Activated T-helper 17 cell treated with anti-CD3 and anti-CD28 coated beads, Interleukin-2, amount 50 U/mL, for 72 hours (primary cell): ENCODE measurements around the gene NPRL2. TPM values are rescaled to one million over a fixed set of nuclear protein-coding genes. Genes with fewer than 3 reads are reported as not detected.
A peak's percentile ranks its signal among the peaks of the same experiment; 100 is the strongest.

Experiments
- ATAC-seq: fragments of 150-1000 bp; cut with Tn5 transposase; replicated peaks from 2 replicates; pipeline ENCODE4 v1.10.0; 2021; ENCODE audit warnings: mild to moderate bottlenecking, moderate library complexity
- H3K27ac Mint-ChIP-seq: one replicate; pipeline ENCODE4 v1.8.0; 2022; ENCODE audit warnings: mixed read lengths
- H3K27me3 Mint-ChIP-seq: one replicate; pipeline ENCODE4 v1.8.0; 2022; ENCODE audit warnings: mixed read lengths
- H3K36me3 Mint-ChIP-seq: one replicate; pipeline ENCODE4 v1.8.0; 2022; ENCODE audit warnings: low read depth, mild to moderate bottlenecking, mixed read lengths
- H3K4me1 Mint-ChIP-seq: one replicate; pipeline ENCODE4 v1.8.0; 2022; ENCODE audit warnings: mixed read lengths
- H3K4me3 Mint-ChIP-seq: one replicate; pipeline ENCODE4 v1.8.0; 2022; ENCODE audit warnings: mild to moderate bottlenecking, mixed read lengths
- H3K9me3 Mint-ChIP-seq: one replicate; pipeline ENCODE4 v1.8.0; 2022; ENCODE audit warnings: mixed read lengths
- total RNA-seq, 2 donors: library from RNA; stranded (reverse); gene quantifications; one replicate each; pipeline ENCODE4 v1.2.3, GENCODE V29; 2022

NPRL2 gene
- total RNA-seq, 2 donors from 2014 or later = 50.2 to 96.5 TPM

GRCh38 chr3:50345586-50346234 is 4.9 kb downstream of the NPRL2 start, which contains the start of gene ZMYND10:
TSS of gene ZMYND10 (minus strand) at chr3:50345732. CDS start at chr3:50345579, 153 bp downstream.
- peaks cover 41% of the 10 kb centered on the region for H3K36me3 Mint-ChIP-seq
- no peaks in the 10 kb centered on the region for H3K27me3 Mint-ChIP-seq
- H3K27ac Mint-ChIP-seq = no peak within 1 kb of the TSS
- H3K4me1 Mint-ChIP-seq = peaks cover 20% of the 10 kb centered on the region
- ATAC-seq = peak; percentile 34
- H3K4me3 Mint-ChIP-seq = peak within 1 kb of the TSS; percentile 80
- no peaks in the 10 kb centered on the region for H3K9me3 Mint-ChIP-seq

GRCh38 chr3:50345008-50345407 is 5.6 kb downstream of the NPRL2 start:
- peaks cover 37% of the 10 kb centered on the region for H3K36me3 Mint-ChIP-seq
- H3K4me1 Mint-ChIP-seq = peaks cover 16% of the 10 kb centered on the region
- H3K9me3 Mint-ChIP-seq = no peaks in the 10 kb centered on the region
- no peak overlapping the region for H3K27ac Mint-ChIP-seq
- H3K4me3 Mint-ChIP-seq = peak overlapping the region; percentile 80
- ATAC-seq = no peak
- no peaks in the 10 kb centered on the region for H3K27me3 Mint-ChIP-seq

GRCh38 chr3:50342813-50343633 is 7.6 kb downstream of the NPRL2 start:
- no peak overlapping the region for H3K27ac Mint-ChIP-seq
- H3K4me1 Mint-ChIP-seq = peaks cover 19% of the 10 kb centered on the region
- no peaks in the 10 kb centered on the region for H3K27me3 Mint-ChIP-seq
- peaks cover 38% of the 10 kb centered on the region for H3K36me3 Mint-ChIP-seq
- no peak for ATAC-seq
- no peaks in the 10 kb centered on the region for H3K9me3 Mint-ChIP-seq
- no peak overlapping the region for H3K4me3 Mint-ChIP-seq

- no peak for ATAC-seq
- H3K36me3 Mint-ChIP-seq = peaks cover 38% of the 10 kb centered on the region
- H3K9me3 Mint-ChIP-seq = no peaks in the 10 kb centered on the region
- H3K4me3 Mint-ChIP-seq = peak overlapping the region; percentile 98
- H3K27me3 Mint-ChIP-seq = no peaks in the 10 kb centered on the region
- peaks cover 16% of the 10 kb centered on the region for H3K4me1 Mint-ChIP-seq
- H3K27ac Mint-ChIP-seq = no peak overlapping the region
Observed at GRCh38 chr3:50341996-50342650, 8.5 kb downstream of the NPRL2 start.

GRCh38 chr3:50341537-50341936 is 9.0 kb downstream of the NPRL2 start:
- Mint-ChIP-seq H3K4me3 (peak overlapping the region; percentile 98), H3K36me3 (peaks cover 38% of the 10 kb centered on the region), H3K27me3 (no peaks in the 10 kb centered on the region), H3K27ac (no peak overlapping the region), H3K4me1 (peaks cover 16% of the 10 kb centered on the region), H3K9me3 (no peaks in the 10 kb centered on the region)
- no peak for ATAC-seq

- ATAC-seq = peak; percentile 44
- peaks cover 46% of the 10 kb centered on the region for H3K36me3 Mint-ChIP-seq
- peak within 1 kb of the TSS; percentile 98 for H3K4me3 Mint-ChIP-seq
- H3K9me3 Mint-ChIP-seq = no peaks in the 10 kb centered on the region
- H3K4me1 Mint-ChIP-seq = peaks cover 11% of the 10 kb centered on the region
- H3K27ac Mint-ChIP-seq = peak within 1 kb of the TSS; percentile 93
- no peaks in the 10 kb centered on the region for H3K27me3 Mint-ChIP-seq
Observed at GRCh38 chr3:50340448-50341329, 9.9 kb downstream of the NPRL2 start, which contains the start of gene RASSF1. TSS of gene RASSF1 (minus strand) at chr3:50340836. CDS start at chr3:50340805, 31 bp downstream.

- no peaks in the 10 kb centered on the region for H3K9me3 Mint-ChIP-seq
- peak overlapping the region; percentile 93 for H3K27ac Mint-ChIP-seq
- peaks cover 52% of the 10 kb centered on the region for H3K36me3 Mint-ChIP-seq
- H3K4me3 Mint-ChIP-seq = peak overlapping the region; percentile 98
- H3K27me3 Mint-ChIP-seq = no peaks in the 10 kb centered on the region
- peaks cover 11% of the 10 kb centered on the region for H3K4me1 Mint-ChIP-seq
- no peak for ATAC-seq
Observed at GRCh38 chr3:50340147-50340447, 10.5 kb downstream of the NPRL2 start.

GRCh38 chr3:50339485-50340146 is 11.0 kb downstream of the NPRL2 start:
- H3K27ac Mint-ChIP-seq = peak overlapping the region; percentile 93

GRCh38 chr3:50338965-50339364 is 11.6 kb downstream of the NPRL2 start:
- peaks cover 63% of the 10 kb centered on the region for H3K36me3 Mint-ChIP-seq
- peak overlapping the region; percentile 98 for H3K4me3 Mint-ChIP-seq
- ATAC-seq = no peak
- no peaks in the 10 kb centered on the region for H3K9me3 Mint-ChIP-seq
- peak overlapping the region; percentile 93 for H3K27ac Mint-ChIP-seq
- H3K27me3 Mint-ChIP-seq = no peaks in the 10 kb centered on the region
- peaks cover 15% of the 10 kb centered on the region for H3K4me1 Mint-ChIP-seq

More at GRCh38 chr3:50339485-50340146, 11.0 kb downstream of the NPRL2 start:
- H3K4me1 Mint-ChIP-seq = peaks cover 11% of the 10 kb centered on the region
- H3K9me3 Mint-ChIP-seq = no peaks in the 10 kb centered on the region
- no peak for ATAC-seq
- H3K4me3 Mint-ChIP-seq = peak overlapping the region; percentile 98
- peaks cover 57% of the 10 kb centered on the region for H3K36me3 Mint-ChIP-seq
- H3K27me3 Mint-ChIP-seq = no peaks in the 10 kb centered on the region

- Mint-ChIP-seq H3K27ac (peak overlapping the region; percentile 93), H3K9me3 (no peaks in the 10 kb centered on the region), H3K4me1 (peaks cover 20% of the 10 kb centered on the region), H3K4me3 (peak overlapping the region; percentile 98), H3K27me3 (no peaks in the 10 kb centered on the region), H3K36me3 (peaks cover 80% of the 10 kb centered on the region)
- ATAC-seq = peak; percentile 80
Observed at GRCh38 chr3:50337175-50337861, 13.3 kb downstream of the NPRL2 start.

- H3K4me1 Mint-ChIP-seq = peaks cover 20% of the 10 kb centered on the region
- H3K36me3 Mint-ChIP-seq = peaks cover 87% of the 10 kb centered on the region
- peak overlapping the region; percentile 93 for H3K27ac Mint-ChIP-seq
- peak; percentile 48 for ATAC-seq
- no peaks in the 10 kb centered on the region for H3K9me3 Mint-ChIP-seq
- no peaks in the 10 kb centered on the region for H3K27me3 Mint-ChIP-seq
- H3K4me3 Mint-ChIP-seq = peak overlapping the region; percentile 98
Observed at GRCh38 chr3:50336452-50337174, 14.0 kb downstream of the NPRL2 start.

- Mint-ChIP-seq H3K27ac (peak overlapping the region; percentile 82), H3K27me3 (no peaks in the 10 kb centered on the region), H3K36me3 (peaks cover 100% of the 10 kb centered on the region), H3K4me1 (peaks cover 20% of the 10 kb centered on the region), H3K9me3 (no peaks in the 10 kb centered on the region), H3K4me3 (peak overlapping the region; percentile 98)
- no peak for ATAC-seq
Observed at GRCh38 chr3:50334339-50335075, 16.1 kb downstream of the NPRL2 start.
